Esophagus muscularis mucosa (tissue), 3 donors: ENCODE results near the gene RSRP1.
"Not testable (repeated sequence)": the region's sequence is repeated elsewhere in the genome, so short reads cannot be mapped to it uniquely, and the experiment has no call there.

Experiments
- POLR2A ChIP-seq: fragments of 450-650 bp; IDR thresholded peaks from one replicate; pipeline ENCODE4 v1.6.1; 2017; ENCODE audit warnings: antibody characterized with exemption, moderate library complexity, mild to moderate bottlenecking, low read depth
- POLR2AphosphoS5 ChIP-seq, 2 donors: sonication (generic); formaldehyde crosslinking; IDR thresholded peaks; one replicate each; pipeline ENCODE4 v1.6.1; 2017; ENCODE audit warnings: antibody characterized with exemption in 2 of 2
- TF ChIP-seq, protein P1 (sequence below), 3 experiments: fragments of 200-600 bp in 2 of 3; fragments of 450-650 bp in 1 of 3; sonication (generic) in 2 of 3; IDR thresholded peaks; one replicate each; pipeline ENCODE4 v1.5.1; 2017 to 2019; ENCODE audit warnings: antibody characterized with exemption in 3 of 3, mild to moderate bottlenecking in 2 of 3, moderate library complexity in 1 of 3

DNA sequence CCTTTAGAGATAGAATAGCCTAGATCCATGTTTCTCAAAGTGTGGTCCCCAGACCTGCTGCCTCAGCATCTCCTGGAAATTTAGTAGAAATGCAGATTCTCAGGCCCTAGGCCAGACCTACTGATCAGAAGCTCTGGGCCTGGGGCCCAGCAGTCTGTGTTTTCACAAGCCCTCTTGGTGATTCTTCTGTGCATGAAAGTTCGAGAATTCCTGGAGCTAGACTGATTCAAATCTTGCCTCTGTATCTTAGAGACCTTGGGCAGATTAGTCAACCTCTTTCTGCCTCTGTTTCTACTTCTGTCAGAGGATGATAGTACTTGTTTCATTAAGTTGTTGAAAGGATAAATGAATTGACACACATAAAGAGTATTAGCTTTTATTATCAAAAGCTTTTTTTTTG is 30.0 kb upstream of the RSRP1 start:
- TF ChIP-seq, protein P1, sequence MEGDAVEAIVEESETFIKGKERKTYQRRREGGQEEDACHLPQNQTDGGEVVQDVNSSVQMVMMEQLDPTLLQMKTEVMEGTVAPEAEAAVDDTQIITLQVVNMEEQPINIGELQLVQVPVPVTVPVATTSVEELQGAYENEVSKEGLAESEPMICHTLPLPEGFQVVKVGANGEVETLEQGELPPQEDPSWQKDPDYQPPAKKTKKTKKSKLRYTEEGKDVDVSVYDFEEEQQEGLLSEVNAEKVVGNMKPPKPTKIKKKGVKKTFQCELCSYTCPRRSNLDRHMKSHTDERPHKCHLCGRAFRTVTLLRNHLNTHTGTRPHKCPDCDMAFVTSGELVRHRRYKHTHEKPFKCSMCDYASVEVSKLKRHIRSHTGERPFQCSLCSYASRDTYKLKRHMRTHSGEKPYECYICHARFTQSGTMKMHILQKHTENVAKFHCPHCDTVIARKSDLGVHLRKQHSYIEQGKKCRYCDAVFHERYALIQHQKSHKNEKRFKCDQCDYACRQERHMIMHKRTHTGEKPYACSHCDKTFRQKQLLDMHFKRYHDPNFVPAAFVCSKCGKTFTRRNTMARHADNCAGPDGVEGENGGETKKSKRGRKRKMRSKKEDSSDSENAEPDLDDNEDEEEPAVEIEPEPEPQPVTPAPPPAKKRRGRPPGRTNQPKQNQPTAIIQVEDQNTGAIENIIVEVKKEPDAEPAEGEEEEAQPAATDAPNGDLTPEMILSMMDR (IDR thresholded peaks at IDR 0.05) = not testable (repeated sequence)
- not testable (repeated sequence) for TF ChIP-seq POLR2A; POLR2AphosphoS5 (IDR thresholded peaks at IDR 0.05)
